Astrocyte of the cerebellum (primary cell): ENCODE results near the gene WDR88.

Experiments used
- DNase-seq: peaks from one replicate; pipeline ENCODE4 v3.0.0-alpha.2; 2011; ENCODE audit warnings: low read depth
- H3K4me3 ChIP-seq: 2 replicates; pipeline ENCODE4 v1.5.1; 2011; ENCODE audit warnings: mild to moderate bottlenecking, low read depth, low read length, moderate library complexity
- in situ Hi-C: cut with HindIII; loops from 2 replicates; pipeline ENCODE4 v1.10.0; 2017; ENCODE audit warnings: low sequenced_read_pairs
- TF ChIP-seq, protein P1 (sequence below): IDR thresholded peaks from 2 replicates; pipeline ENCODE4 v1.5.1; 2012; ENCODE audit warnings: low read length, low read depth, moderate library complexity, mild to moderate bottlenecking; ENCODE audit errors: missing control alignments

WDR88 gene

DNA sequence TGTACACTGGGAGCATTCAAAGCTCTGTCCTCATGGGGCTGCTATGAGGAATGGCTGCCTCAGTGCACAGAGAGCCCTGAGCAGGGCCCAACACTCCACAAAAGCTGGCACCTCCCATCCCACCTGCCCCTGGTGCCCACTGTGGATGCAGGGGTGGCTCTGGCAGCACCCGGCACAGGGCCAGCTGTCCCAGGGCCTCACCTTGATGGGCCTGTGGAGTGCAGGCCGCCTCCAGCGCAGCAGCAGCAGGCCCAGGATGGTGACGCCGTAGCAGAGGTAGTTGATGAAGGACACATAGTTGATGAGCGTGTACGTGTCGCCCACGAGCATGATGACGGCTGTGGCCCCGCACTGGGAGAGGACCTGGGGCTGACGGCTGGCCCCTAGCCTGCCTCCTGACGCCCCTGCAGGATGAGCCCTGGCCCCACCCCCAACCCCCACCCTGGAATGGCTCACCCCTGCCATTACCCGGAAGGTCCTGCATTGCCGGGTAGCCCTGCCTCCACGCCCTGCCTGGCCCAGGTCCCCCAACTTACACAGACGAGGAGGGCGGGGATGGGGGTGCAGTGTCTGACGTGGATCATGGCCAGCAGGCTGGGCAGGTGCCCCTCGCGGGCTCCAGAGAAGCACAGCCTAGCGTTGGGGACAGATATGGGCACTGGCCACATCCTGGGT is 78.5 kb downstream of the WDR88 start:
- TF ChIP-seq, protein P1, sequence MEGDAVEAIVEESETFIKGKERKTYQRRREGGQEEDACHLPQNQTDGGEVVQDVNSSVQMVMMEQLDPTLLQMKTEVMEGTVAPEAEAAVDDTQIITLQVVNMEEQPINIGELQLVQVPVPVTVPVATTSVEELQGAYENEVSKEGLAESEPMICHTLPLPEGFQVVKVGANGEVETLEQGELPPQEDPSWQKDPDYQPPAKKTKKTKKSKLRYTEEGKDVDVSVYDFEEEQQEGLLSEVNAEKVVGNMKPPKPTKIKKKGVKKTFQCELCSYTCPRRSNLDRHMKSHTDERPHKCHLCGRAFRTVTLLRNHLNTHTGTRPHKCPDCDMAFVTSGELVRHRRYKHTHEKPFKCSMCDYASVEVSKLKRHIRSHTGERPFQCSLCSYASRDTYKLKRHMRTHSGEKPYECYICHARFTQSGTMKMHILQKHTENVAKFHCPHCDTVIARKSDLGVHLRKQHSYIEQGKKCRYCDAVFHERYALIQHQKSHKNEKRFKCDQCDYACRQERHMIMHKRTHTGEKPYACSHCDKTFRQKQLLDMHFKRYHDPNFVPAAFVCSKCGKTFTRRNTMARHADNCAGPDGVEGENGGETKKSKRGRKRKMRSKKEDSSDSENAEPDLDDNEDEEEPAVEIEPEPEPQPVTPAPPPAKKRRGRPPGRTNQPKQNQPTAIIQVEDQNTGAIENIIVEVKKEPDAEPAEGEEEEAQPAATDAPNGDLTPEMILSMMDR: no peak
- DNase-seq: no peak
- H3K4me3 ChIP-seq: no peak overlapping the region
- in situ Hi-C loops: no loop called here

DNA sequence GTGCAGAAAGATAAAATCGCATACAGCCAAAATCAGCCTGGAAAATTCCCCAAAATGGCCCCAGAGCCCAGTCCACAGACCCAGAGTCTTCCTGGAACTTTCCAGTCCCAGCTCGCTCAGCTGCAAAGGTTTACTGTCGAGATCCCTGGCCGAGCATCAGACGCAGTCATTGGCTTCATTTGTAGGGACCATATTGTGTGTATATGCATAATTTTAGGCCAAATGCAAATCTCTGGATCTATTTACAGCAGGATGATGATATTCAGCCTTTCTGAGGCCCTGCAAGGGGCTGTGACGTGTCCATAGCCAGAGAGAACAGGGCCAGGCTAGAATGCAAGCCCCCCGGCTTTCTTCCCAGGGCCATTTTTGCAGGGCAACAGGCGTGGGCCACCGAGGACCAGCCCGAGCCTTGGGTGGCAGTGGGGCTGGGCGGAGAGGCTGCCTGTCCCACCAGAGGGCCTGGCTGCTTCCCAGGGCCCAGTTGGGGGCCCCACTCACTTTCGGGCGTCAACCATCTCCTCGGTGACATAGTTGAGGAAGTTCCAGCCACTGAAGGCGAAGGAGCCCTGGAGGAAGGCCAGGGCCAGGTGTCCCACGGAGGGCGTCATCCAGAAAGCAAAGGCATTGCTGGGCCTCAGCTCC is 80.0 kb downstream of the WDR88 start:
- in situ Hi-C loops: no loop called here
- H3K4me3 ChIP-seq: no peak overlapping the region
- no peak for DNase-seq
- TF ChIP-seq, protein P1: no peak

DNA sequence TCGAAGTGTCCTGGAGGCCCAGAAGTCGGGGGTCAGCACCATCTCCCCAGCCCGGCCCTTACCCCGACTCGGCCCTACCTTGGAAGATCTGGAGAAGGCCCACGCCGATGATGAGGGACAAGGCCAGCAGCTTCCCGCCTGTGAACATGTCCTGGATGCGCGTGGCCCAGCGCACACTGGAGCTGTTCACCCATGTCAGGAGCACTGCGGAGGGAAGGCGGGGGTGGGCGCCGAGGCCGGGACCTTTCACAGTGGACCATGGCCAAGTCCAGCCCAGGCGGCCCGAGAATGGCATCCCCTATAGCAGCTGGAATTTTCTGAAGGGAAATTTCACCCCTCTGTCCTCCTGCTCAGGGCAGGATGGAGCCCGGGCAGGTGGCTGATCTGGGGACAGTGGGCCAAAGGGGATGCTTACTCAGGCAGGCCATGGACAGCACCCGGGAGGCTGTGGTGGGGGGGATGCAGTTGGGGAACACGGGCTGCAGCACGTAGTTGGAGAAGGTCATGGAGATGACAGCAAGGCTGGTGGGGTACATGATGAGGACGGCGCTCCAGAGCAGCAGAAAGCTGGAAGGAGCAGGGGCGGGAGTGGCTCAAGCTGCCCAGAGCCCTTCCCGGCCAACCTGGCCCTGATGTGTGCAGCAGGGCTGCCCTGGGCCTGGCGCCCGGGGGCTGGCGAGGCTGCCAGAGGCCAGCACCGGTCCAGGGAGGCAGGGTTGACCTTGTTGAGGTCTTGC is 80.7 kb downstream of the WDR88 start:
- in situ Hi-C loops: no loop called here
- no peak for DNase-seq
- H3K4me3 ChIP-seq: no peak overlapping the region
- TF ChIP-seq, protein P1: no peak

DNA sequence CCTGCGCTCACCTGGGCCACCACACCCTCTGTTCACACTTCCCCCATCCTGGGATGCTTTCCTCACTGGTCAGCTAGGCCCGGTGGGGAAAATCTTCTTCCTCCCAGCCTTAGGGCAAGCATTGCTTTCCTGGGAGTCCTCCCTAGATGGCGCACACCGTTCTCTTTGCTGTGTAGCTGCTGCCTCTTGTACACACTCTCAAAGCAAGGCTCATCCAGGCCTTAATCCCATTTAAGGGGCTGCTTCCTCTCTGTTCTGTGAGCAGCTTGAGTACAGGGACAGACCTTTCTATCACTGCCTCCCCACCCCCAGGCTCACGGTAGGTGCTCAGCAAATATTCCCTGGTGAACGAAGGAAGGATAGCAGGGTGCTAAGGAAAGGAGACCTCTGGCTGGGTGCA is 82.7 kb downstream of the WDR88 start:
- TF ChIP-seq, protein P1: peak; percentile 55
- DNase-seq: no peak
- in situ Hi-C loops: no loop called here
- H3K4me3 ChIP-seq: no peak overlapping the region

DNA sequence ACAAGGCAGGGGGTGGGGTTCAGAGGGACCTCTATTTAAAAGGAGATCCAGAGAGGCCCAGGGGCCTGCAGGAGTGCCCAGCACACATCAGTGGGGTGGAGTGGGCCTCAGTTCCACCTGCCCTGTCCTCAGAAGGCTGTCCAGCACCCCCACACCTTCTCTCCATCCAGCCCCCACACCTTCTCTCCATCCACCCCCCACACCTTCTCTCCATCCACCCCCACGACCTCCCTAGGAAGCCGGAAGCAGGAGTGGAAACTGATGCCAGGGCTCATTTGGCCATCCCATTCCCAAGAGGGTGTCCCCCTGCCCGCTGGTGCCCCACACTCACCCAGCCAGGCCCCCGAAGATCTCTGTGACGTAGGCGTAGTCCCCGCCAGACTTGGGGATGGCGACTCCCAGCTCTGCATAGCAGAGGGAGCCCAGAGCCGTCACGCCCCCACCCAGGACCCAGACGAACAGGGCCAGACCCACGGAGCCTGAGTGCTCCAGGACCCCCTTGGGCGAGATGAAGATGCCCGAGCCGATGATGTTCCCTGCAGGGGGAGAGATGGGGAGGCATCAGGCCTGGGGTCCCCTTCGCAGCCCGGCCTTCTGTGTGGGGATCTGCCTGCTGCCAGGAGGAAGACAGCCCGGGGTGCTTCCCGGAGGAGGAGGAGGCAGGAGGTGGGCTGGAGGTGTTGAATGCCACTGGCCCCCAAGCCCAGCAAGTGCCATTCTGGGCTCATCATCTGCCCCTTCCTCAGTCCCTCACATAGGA is 83.7 kb downstream of the WDR88 start:
- TF ChIP-seq, protein P1: no peak
- H3K4me3 ChIP-seq: no peak overlapping the region
- DNase-seq: no peak
- in situ Hi-C loops: no loop called here

DNA sequence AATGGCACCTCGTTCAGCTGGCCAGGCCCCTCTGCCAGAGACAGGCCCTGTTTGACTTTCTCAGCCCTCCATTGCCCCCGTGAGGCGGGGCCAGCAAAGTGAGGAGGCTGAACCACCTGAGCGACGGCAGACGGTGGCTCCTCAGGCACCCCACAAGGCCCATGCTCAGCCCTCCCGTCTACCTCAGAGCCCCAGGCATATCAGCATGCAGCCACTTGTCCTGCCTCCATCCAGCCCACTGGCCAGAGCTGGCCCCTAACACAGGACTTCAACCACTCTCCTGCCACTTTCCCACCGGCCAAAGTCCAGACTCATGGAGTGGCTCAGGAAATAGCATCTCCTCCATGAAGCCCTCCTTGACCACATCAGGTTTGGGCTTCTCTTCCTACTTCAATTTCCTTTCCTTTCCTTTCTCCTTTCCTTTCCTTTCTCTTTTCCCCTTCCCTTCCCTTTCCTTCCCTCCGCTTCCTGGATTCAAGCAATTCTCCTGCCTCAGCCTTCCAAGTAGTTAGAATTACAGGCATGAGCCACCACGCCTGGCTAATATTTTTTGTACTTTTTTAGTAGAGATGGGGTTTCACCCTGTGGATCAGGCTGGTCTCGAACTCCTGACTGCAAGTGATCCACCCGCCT is 84.4 kb downstream of the WDR88 start:
- no peak for DNase-seq
- in situ Hi-C loops: no loop called here
- no peak overlapping the region for H3K4me3 ChIP-seq
- TF ChIP-seq, protein P1: no peak
